Testis (tissue), 3 donors: ENCODE measurements around the gene CCDC120. TPM values are rescaled to one million over a fixed set of nuclear protein-coding genes. Genes with fewer than 3 reads are reported as not detected.
A peak's percentile ranks its signal among the peaks of the same experiment; 100 is the strongest.

Source experiments
- DNase-seq: peaks from one replicate; pipeline ENCODE4 v3.0.0-alpha.2; 2019
- H3K27ac ChIP-seq, 2 donors: fragments of 200-600 bp; sonication (generic); one replicate each; pipeline ENCODE4 v1.5.1; 2019
- H3K27me3 ChIP-seq: fragments of 200-600 bp; sonication (generic); one replicate; pipeline ENCODE4 v1.5.1; 2019
- H3K36me3 ChIP-seq: fragments of 200-600 bp; sonication (generic); one replicate; pipeline ENCODE4 v1.5.1; 2017; ENCODE audit warnings: low read depth; ENCODE audit errors: missing control alignments
- H3K4me1 ChIP-seq: fragments of 200-600 bp; sonication (generic); one replicate; pipeline ENCODE4 v1.5.1; 2019
- H3K4me3 ChIP-seq, 2 donors: fragments of 200-600 bp; sonication (generic); one replicate each; pipeline ENCODE4 v1.5.1; 2017 to 2019
- H3K9me3 ChIP-seq: fragments of 200-600 bp; sonication (generic); one replicate; pipeline ENCODE4 v1.5.1; 2017
- POLR2A ChIP-seq: fragments of 450-650 bp; IDR thresholded peaks from one replicate; pipeline ENCODE4 v1.6.1; 2017; ENCODE audit warnings: antibody characterized with exemption, mild to moderate bottlenecking, moderate library complexity
- WGBS, 2 donors: methylation state at CpG; one replicate each; pipeline ENCODE4 v1.1.5; 2018; 5-methylcytosine and 5-hydroxymethylcytosine counted together
- intact Hi-C: fragments of 100-400 bp; cut with DNase I; formaldehyde crosslinking; loops from one replicate; pipeline ENCODE4 v1.15.1; 2023; ENCODE audit warnings: low total_unique reads
- polyA plus RNA-seq: library from polyadenylated mRNA; stranded (reverse); fragments of 350-450 nt; fragmentation: Illumina TruSeq; extraction: RNeasy Lipid Tissue Mini Kit (QIAGEN cat#74804); gene quantifications from one replicate; pipeline ENCODE4 v1.2.3, GENCODE V29; 2014; ENCODE audit warnings: low read depth, low replicate concordance; ENCODE audit not compliant: insufficient read depth
- total RNA-seq, 2 donors: library from RNA; depleted of rRNA; stranded (reverse); fragments of >200 nt; gene quantifications; one replicate each; pipeline ENCODE4 v1.2.3, GENCODE V29; 2016
- TF ChIP-seq, protein P1 (sequence below), 3 experiments: fragments of 450-650 bp in 2 of 3; fragments of 200-600 bp in 1 of 3; sonication (generic) in 1 of 3; IDR thresholded peaks; one replicate each; pipeline ENCODE4 v1.5.1; 2016 to 2019; ENCODE audit warnings: antibody characterized with exemption in 3 of 3, mild to moderate bottlenecking in 2 of 3, moderate library complexity in 1 of 3

CCDC120 gene
- total and polyA plus RNA-seq, 3 donors from 2014 or later, result 7.5 to 11.2 (median 11.0) TPM

DNA sequence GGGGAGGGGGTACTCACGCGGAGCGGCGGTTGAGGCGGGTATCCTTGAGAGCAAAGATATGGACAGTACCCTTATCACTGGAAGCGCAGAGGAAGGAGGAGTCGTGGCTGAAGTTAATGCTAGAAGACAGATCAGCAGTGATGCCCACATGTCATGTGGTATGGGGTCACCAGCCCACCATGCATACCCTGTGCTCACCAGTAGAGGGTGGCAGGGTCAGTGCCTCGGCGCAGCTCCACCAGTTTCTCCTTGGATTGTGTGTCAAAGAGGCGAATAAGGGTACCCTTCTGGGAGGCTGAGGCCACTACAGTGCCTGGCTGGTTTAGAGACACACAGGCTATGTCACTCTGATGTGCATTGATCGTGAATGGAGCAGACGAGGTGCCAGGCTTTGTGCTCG lies 16.5 kb downstream of the CCDC120 start:
- Histone ChIP-seq H3K4me1 (peaks cover 4% of the 10 kb centered on the region), H3K36me3 (no peaks in the 10 kb centered on the region), H3K27ac (no peak overlapping the region), H3K27me3 (no peaks in the 10 kb centered on the region), H3K4me3 (no peak overlapping the region), H3K9me3 (no peaks in the 10 kb centered on the region)
- no peak for DNase-seq
- intact Hi-C loops, result no loop called here
- WGBS, 2 donors, result 87 to 89% methylated on average over 7 to 9 of the region's 13 CpGs
- TF ChIP-seq, protein P1, sequence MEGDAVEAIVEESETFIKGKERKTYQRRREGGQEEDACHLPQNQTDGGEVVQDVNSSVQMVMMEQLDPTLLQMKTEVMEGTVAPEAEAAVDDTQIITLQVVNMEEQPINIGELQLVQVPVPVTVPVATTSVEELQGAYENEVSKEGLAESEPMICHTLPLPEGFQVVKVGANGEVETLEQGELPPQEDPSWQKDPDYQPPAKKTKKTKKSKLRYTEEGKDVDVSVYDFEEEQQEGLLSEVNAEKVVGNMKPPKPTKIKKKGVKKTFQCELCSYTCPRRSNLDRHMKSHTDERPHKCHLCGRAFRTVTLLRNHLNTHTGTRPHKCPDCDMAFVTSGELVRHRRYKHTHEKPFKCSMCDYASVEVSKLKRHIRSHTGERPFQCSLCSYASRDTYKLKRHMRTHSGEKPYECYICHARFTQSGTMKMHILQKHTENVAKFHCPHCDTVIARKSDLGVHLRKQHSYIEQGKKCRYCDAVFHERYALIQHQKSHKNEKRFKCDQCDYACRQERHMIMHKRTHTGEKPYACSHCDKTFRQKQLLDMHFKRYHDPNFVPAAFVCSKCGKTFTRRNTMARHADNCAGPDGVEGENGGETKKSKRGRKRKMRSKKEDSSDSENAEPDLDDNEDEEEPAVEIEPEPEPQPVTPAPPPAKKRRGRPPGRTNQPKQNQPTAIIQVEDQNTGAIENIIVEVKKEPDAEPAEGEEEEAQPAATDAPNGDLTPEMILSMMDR (IDR thresholded peaks at IDR 0.05), result no peak
- TF ChIP-seq POLR2A, result no peak

DNA sequence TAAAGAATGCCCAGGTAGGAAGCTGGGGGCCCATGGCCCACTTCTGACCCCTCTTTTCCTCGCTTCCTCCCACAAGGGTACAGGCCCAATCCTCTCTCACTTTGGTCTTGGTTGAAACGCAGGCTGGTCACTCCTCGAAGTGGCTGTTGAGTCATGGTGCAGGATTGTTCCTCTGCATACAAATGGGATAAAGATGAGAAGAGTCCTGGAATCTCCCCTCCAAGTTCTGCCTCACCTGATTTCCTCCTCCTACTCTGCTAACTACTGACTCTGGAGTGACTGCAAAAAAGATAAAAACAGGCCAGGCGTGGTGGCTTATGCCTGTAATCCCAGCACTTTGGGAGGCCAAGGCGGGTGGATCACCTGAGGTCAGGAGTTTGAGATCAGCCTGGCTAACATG lies 19.1 kb downstream of the CCDC120 start:
- 73 to 84% methylated on average over 5 of the region's 5 CpGs for WGBS, 2 donors
- H3K36me3 ChIP-seq, result no peaks in the 10 kb centered on the region
- intact Hi-C loops, result no loop called here
- H3K27ac ChIP-seq, result no peak overlapping the region
- no peak overlapping the region for H3K4me3 ChIP-seq
- no peak for DNase-seq
- no peak for TF ChIP-seq POLR2A
- TF ChIP-seq, protein P1 (IDR thresholded peaks at IDR 0.05), result no peak
- no peaks in the 10 kb centered on the region for H3K9me3 ChIP-seq
- no peaks in the 10 kb centered on the region for H3K27me3 ChIP-seq
- peaks cover 4% of the 10 kb centered on the region for H3K4me1 ChIP-seq

DNA sequence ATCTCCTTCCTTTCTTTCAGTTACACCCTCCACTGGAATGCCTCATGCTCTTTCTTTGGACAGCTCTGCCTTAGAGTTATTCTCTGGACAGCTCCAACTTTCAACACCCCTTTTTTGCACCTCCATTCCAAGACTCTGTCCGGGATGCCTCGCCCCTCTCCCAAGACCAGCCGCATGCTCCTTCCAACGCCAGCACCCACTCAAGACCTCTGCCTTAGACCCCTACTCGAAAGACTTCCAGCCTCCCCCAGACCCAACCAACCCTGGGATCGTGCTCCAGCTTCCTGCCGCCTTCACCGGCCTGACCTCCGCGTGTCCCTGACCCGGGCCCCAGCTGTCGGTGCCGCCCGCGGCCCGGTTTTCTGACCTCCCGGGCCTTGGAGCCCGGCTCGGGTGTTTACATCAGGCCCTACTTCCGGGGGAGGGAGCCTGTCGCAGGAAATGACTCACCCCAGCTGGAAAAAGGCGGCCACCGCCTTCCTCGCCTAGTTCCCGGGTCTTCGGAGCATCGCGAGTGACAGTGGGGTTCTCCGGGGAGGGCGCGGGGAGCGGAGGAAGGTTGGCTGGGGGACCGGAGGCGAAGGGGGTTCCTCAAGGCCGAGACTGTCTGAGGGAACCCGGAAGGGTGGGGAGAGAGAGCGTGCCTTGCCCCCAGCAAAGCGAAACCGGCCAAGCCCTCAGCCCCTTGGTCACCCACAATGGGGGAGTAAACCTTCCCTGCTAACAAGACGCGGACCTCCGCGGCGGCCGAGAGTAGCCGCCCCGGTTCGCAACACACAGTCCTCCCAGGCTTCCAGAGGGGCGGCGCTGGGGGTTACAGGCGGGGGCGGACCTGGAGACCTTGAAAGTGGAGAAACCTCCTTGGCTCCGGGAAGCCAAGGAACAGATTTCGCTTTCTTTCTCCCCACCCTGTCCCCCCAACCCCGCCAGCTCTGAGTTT lies 21.0 kb downstream of the CCDC120 start, which contains the start of gene WDR45:
TSS of gene WDR45 (minus strand) at position 399 of the 940 bp plus-strand sequence. CDS start 1,792 bp downstream, outside the sequence.
- intact Hi-C loops, result no loop called here
- TF ChIP-seq, protein P1 (IDR thresholded peaks at IDR 0.05), result no peak
- no peak for TF ChIP-seq POLR2A
- DNase-seq, result peak; percentile 82
- Histone ChIP-seq H3K27ac (peak within 1 kb of the TSS; percentile 86 to 91), H3K36me3 (no peaks in the 10 kb centered on the region), H3K27me3 (no peaks in the 10 kb centered on the region), H3K4me3 (peak within 1 kb of the TSS; percentile 59 to 67), H3K4me1 (no peaks in the 10 kb centered on the region), H3K9me3 (no peaks in the 10 kb centered on the region)
- WGBS, 2 donors, result 0 to 1% methylated on average over 17 to 40 of the region's 55 CpGs

DNA sequence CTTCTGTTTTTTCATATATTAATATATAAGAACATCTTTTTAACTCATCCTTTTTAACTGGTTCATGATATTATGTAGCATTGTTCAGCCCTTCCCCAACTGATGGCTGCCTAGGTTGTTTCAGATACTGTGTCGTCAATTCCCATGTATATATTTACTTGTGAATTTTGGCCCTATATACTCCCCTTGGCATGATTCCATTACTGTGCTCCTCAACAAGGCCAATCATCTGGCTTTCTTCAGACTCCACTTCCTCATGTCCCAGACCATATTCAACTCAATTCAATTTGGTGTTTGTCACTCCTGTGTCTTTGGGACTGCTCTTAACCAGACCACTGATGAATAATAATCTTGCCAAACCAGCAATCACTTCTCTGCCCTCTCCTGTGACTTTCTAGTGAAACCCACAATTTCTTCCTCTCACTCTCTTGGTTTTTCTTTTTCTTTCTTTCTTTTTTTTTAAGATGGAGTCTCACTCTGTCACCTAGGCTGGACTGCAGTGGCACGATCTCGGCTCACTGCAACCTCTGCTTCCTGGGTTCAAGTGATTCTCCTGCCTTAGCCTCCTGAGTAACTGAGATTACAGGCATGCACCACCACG lies 23.6 kb downstream of the CCDC120 start:
- H3K27me3 ChIP-seq, result no peaks in the 10 kb centered on the region
- H3K27ac ChIP-seq, result no peak overlapping the region
- no peaks in the 10 kb centered on the region for H3K9me3 ChIP-seq
- no peaks in the 10 kb centered on the region for H3K36me3 ChIP-seq
- no peak overlapping the region for H3K4me3 ChIP-seq
- H3K4me1 ChIP-seq, result no peaks in the 10 kb centered on the region
- intact Hi-C loops, result no loop called here
- no peak for DNase-seq
- 77 to 83% methylated on average over 4 of the region's 4 CpGs for WGBS, 2 donors
- no peak for TF ChIP-seq POLR2A
- TF ChIP-seq, protein P1 (IDR thresholded peaks at IDR 0.05), result no peak
